WTC11 (cell line): ENCODE measurements around the gene ACTA2. TPM values are rescaled to one million over a fixed set of nuclear protein-coding genes. Genes with fewer than 3 reads are reported as not detected.

Source experiments
- ATAC-seq: fragments of 200-7000 bp; cut with Tn5 transposase; 2 replicates; pipeline ENCODE4 v1.10.0; 2021; ENCODE audit warnings: mild to moderate bottlenecking, moderate library complexity
- CTCF ChIA-PET: fragments of 300-600 bp; sonication (Branson Sonifier 250); formaldehyde crosslinking; loops from one replicate; lab custom pipeline; 2021; ENCODE audit warnings: antibody characterized with exemption; lab: Charles Lee
- POLR2A ChIA-PET: fragments of 350-600 bp; sonication (Branson Sonifier 250); formaldehyde crosslinking; loops from one replicate; lab custom pipeline; 2021; ENCODE audit warnings: antibody characterized with exemption; lab: Charles Lee
- DNase-seq: peaks from one replicate; pipeline ENCODE4 v3.0.0; 2021; ENCODE audit warnings: low spot score
- H3K27ac Mint-ChIP-seq: 2 replicates; pipeline ENCODE4 v1.8.0; 2021; ENCODE audit warnings: mixed read lengths
- H3K27me3 Mint-ChIP-seq: 2 replicates; pipeline ENCODE4 v1.8.0; 2021; ENCODE audit warnings: low read depth, mild to moderate bottlenecking, moderate library complexity, mixed read lengths
- H3K36me3 Mint-ChIP-seq: 2 replicates; pipeline ENCODE4 v1.8.0; 2021; ENCODE audit warnings: mixed read lengths
- H3K4me1 Mint-ChIP-seq: 2 replicates; pipeline ENCODE4 v1.8.0; 2022; ENCODE audit warnings: mixed read lengths
- H3K4me3 Mint-ChIP-seq: 2 replicates; pipeline ENCODE4 v1.8.0; 2021; ENCODE audit warnings: mild to moderate bottlenecking, moderate library complexity, mixed read lengths
- H3K9me3 Mint-ChIP-seq: 2 replicates; pipeline ENCODE4 v1.8.0; 2021; ENCODE audit warnings: mixed read lengths
- CREB1 ChIP-seq: sonication (generic); formaldehyde crosslinking; IDR thresholded peaks from 2 replicates; pipeline ENCODE4 v1.8.0; 2023; ENCODE audit warnings: mild to moderate bottlenecking, missing genetic modification reagents
- CREM ChIP-seq: sonication (generic); formaldehyde crosslinking; IDR thresholded peaks from 2 replicates; pipeline ENCODE4 v1.8.1; 2022; ENCODE audit warnings: mild to moderate bottlenecking, missing genetic modification reagents, moderate library complexity
- ELF4 ChIP-seq: sonication (generic); formaldehyde crosslinking; IDR thresholded peaks from 2 replicates; pipeline ENCODE4 v1.8.1; 2022; ENCODE audit warnings: low read depth, mild to moderate bottlenecking, moderate library complexity, missing genetic modification reagents
- ETV6 ChIP-seq: sonication (generic); formaldehyde crosslinking; IDR thresholded peaks from 2 replicates; pipeline ENCODE4 v1.8.1; 2022; ENCODE audit warnings: mild to moderate bottlenecking, missing genetic modification reagents
- GABPB1 ChIP-seq: sonication (generic); formaldehyde crosslinking; IDR thresholded peaks from 2 replicates; pipeline ENCODE4 v1.8.1; 2023; ENCODE audit warnings: mild to moderate bottlenecking, missing genetic modification reagents
- IRF2 ChIP-seq: sonication (generic); formaldehyde crosslinking; IDR thresholded peaks from 2 replicates; pipeline ENCODE4 v1.8.0; 2022; ENCODE audit warnings: low read depth, missing genetic modification reagents, borderline replicate concordance
- JAZF1 ChIP-seq: fragments of 250-450 bp; sonication (Bioruptor Pico); IDR thresholded peaks from 2 replicates; pipeline ENCODE4 v1.9.0; 2021; ENCODE audit warnings: moderate library complexity, mild to moderate bottlenecking, inconsistent platforms
- MAX ChIP-seq: sonication (generic); formaldehyde crosslinking; IDR thresholded peaks from 2 replicates; pipeline ENCODE4 v1.8.0; 2022; ENCODE audit warnings: mild to moderate bottlenecking, missing genetic modification reagents
- MXD4 ChIP-seq: fragments of 250-450 bp; sonication (Bioruptor Pico); IDR thresholded peaks from 2 replicates; pipeline ENCODE4 v1.8.0; 2021; ENCODE audit warnings: mild to moderate bottlenecking, moderate library complexity, borderline replicate concordance
- NR2C2 ChIP-seq: sonication (generic); formaldehyde crosslinking; IDR thresholded peaks from 2 replicates; pipeline ENCODE4 v1.8.0; 2022; ENCODE audit warnings: mild to moderate bottlenecking, missing genetic modification reagents
- SP1 ChIP-seq: sonication (generic); formaldehyde crosslinking; conservative IDR thresholded peaks from 2 replicates; pipeline ENCODE4 v1.8.1; 2022; ENCODE audit warnings: missing genetic modification reagents
- STAT6 ChIP-seq: sonication (generic); formaldehyde crosslinking; conservative IDR thresholded peaks from 2 replicates; pipeline ENCODE4 v1.8.1; 2023; ENCODE audit warnings: mild to moderate bottlenecking, low read depth, missing genetic modification reagents, moderate library complexity
- TCF7 ChIP-seq: sonication (generic); formaldehyde crosslinking; IDR thresholded peaks from 2 replicates; pipeline ENCODE4 v1.8.0; 2022; ENCODE audit warnings: mild to moderate bottlenecking, low read depth, missing genetic modification reagents, moderate library complexity
- TEAD1 ChIP-seq: sonication (generic); formaldehyde crosslinking; IDR thresholded peaks from 2 replicates; pipeline ENCODE4 v1.8.0; 2022; ENCODE audit warnings: mild to moderate bottlenecking, missing genetic modification reagents
- TEAD4 ChIP-seq: sonication (generic); formaldehyde crosslinking; IDR thresholded peaks from 2 replicates; pipeline ENCODE4 v1.8.0; 2022; ENCODE audit warnings: mild to moderate bottlenecking, missing genetic modification reagents
- TP53 ChIP-seq: sonication (generic); formaldehyde crosslinking; IDR thresholded peaks from 2 replicates; pipeline ENCODE4 v1.8.1; 2023; ENCODE audit warnings: mild to moderate bottlenecking, missing genetic modification reagents
- ZNF121 ChIP-seq: sonication (generic); formaldehyde crosslinking; IDR thresholded peaks from 2 replicates; pipeline ENCODE4 v1.8.0; 2023; ENCODE audit warnings: missing genetic modification reagents
- total RNA-seq: library from RNA; stranded (reverse); gene quantifications from 3 replicates; pipeline ENCODE4 v1.2.3, GENCODE V29; 2021
- TF ChIP-seq, protein P1 (sequence below): sonication (generic); formaldehyde crosslinking; IDR thresholded peaks from 2 replicates; pipeline ENCODE4 v1.8.1; 2023; ENCODE audit warnings: mild to moderate bottlenecking, missing genetic modification reagents, moderate library complexity
- TF ChIP-seq, protein P2 (sequence below): sonication (generic); formaldehyde crosslinking; IDR thresholded peaks from 2 replicates; pipeline ENCODE4 v1.8.1; 2023; ENCODE audit warnings: mild to moderate bottlenecking, missing genetic modification reagents, moderate library complexity
- TF ChIP-seq, protein P3 (sequence below): sonication (generic); formaldehyde crosslinking; IDR thresholded peaks from 2 replicates; pipeline ENCODE4 v1.8.0; 2023; ENCODE audit warnings: missing genetic modification reagents

Gene ACTA2
- total RNA-seq, 1 experiment from 2014 or later = 4.4 TPM

- TF ChIP-seq, protein P1, sequence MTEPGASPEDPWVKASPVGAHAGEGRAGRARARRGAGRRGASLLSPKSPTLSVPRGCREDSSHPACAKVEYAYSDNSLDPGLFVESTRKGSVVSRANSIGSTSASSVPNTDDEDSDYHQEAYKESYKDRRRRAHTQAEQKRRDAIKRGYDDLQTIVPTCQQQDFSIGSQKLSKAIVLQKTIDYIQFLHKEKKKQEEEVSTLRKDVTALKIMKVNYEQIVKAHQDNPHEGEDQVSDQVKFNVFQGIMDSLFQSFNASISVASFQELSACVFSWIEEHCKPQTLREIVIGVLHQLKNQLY (CRISPR knock-in tag) = no peak
- TF ChIP-seq ELF4 (CRISPR knock-in tag) = no peak
- TF ChIP-seq IRF2 (CRISPR knock-in tag) = no peak
- TF ChIP-seq TEAD1 (CRISPR knock-in tag) = no peak
- no peak for TF ChIP-seq CREM
Observed at GRCh38 chr10:88927416-88927690, 25.2 kb downstream of the ACTA2 start (continued).

DNA sequence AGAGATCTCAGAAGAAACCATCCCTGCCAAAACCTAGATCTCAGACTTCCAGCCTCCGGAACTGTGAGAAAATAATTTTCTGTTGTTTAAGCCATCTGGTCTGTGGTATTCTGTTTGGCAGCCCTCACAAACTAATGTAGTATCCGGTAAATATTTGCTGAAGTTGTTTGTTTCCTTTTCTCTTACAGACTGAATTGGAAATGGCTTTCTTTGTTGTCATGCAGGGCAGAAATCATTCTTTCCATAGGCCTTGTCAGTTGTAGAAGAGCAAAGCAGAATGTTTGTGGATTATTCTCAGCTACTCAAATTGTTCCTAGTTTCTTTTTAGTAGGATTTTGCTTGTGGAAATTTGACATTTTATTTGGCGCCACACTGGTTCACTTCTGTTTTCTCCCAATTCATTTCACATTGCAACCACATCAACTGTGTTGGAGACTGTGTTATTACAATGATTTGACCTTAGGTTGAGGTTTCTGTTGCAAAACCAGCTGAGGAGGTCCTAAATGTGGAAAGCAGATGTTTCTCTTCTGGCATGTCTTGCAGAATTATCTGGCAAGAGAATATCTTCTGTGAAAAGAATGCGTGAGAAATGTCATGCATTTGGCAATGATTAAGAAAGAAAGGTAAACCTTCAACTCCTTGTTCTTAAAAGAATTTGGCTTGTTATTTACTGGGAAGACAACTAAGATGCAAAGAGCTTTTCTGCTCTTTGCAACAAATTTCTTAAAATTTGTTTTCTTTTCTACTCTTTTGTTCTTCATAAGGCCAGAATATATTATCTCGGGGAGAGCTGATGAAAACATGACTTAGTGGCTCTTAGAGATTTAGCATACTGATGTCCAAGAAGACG is 25.8 kb downstream of the ACTA2 start:
- no peak for TF ChIP-seq NR2C2 (CRISPR knock-in tag)
- no peak for TF ChIP-seq TP53 (CRISPR knock-in tag)
- no peak for TF ChIP-seq ETV6 (CRISPR knock-in tag)
- no peak for TF ChIP-seq MAX (CRISPR knock-in tag)
- no peak for TF ChIP-seq GABPB1
- TF ChIP-seq SP1 (CRISPR knock-in tag) = no peak
- CTCF ChIA-PET = interaction anchor here (1.7 kb wide), 1 partner anchor 8 kb away, joined by 4 read pairs; no protein-coding TSS in a partner anchor
- POLR2A ChIA-PET = no interaction called here
- no peaks in the 10 kb centered on the region for H3K27me3 Mint-ChIP-seq
- H3K4me3 Mint-ChIP-seq = no peak overlapping the region
- no peak for DNase-seq
- H3K4me1 Mint-ChIP-seq = peaks cover 12% of the 10 kb centered on the region
- H3K27ac Mint-ChIP-seq = no peak overlapping the region
- ATAC-seq = no peak
- no peaks in the 10 kb centered on the region for H3K9me3 Mint-ChIP-seq
- H3K36me3 Mint-ChIP-seq = no peaks in the 10 kb centered on the region

- Mint-ChIP-seq H3K27ac (no peak overlapping the region), H3K36me3 (no peaks in the 10 kb centered on the region)
- DNase-seq = no peak
- TF ChIP-seq CREB1 (CRISPR knock-in tag) = no peak
- TF ChIP-seq STAT6 (CRISPR knock-in tag) = no peak
- TF ChIP-seq, all 79 proteins: peak for 0
- ChIA-PET CTCF (interaction anchor here (0.5 to 1.7 kb wide), 2 partner anchors 11 to 325 kb away, joined by 3 to 8 read pairs; no protein-coding TSS in a partner anchor), POLR2A (no interaction called here)
- Mint-ChIP-seq H3K9me3 (no peaks in the 10 kb centered on the region), H3K4me3 (no peak overlapping the region), H3K27me3 (no peaks in the 10 kb centered on the region), H3K4me1 (peaks cover 12% of the 10 kb centered on the region)
- no peak for ATAC-seq
Observed at GRCh38 chr10:88923520-88923919, 29.1 kb downstream of the ACTA2 start.

DNA sequence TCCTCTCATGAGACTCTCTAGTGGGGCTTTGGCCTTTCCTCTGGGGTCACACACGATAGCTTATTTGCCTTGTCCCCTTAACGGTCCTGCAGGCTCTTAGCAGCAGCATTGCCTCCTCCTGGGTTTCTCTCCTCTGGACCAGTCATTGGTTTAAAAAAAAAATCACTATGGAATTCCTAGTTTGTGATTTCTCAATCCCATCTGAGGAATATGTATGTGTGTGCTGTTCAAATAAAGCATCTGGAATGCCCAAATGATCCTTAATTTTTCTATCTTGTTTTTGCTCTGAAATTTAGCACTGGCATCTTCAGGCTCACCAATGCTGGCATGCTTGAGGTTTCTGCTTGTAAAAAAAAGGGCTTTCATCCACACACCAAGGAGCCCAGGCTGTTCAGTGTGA is 30.5 kb downstream of the ACTA2 start:
- ChIA-PET CTCF (interaction anchor here (1.5 to 2.6 kb wide), 2 partner anchors 12 to 65 kb away, joined by 3 to 13 read pairs; no protein-coding TSS in a partner anchor), POLR2A (no interaction called here)
- Mint-ChIP-seq H3K4me1 (peaks cover 9% of the 10 kb centered on the region), H3K27me3 (no peaks in the 10 kb centered on the region), H3K4me3 (no peak overlapping the region), H3K27ac (no peak overlapping the region), H3K9me3 (no peaks in the 10 kb centered on the region), H3K36me3 (no peaks in the 10 kb centered on the region)
- no peak for DNase-seq
- ATAC-seq = no peak
- TF ChIP-seq TEAD4 (no peak), MXD4 (CRISPR knock-in tag) (no peak), JAZF1 (CRISPR knock-in tag) (no peak), TCF7 (no peak), ZNF121 (CRISPR knock-in tag) (no peak)
- TF ChIP-seq, protein P2, sequence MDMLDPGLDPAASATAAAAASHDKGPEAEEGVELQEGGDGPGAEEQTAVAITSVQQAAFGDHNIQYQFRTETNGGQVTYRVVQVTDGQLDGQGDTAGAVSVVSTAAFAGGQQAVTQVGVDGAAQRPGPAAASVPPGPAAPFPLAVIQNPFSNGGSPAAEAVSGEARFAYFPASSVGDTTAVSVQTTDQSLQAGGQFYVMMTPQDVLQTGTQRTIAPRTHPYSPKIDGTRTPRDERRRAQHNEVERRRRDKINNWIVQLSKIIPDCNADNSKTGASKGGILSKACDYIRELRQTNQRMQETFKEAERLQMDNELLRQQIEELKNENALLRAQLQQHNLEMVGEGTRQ (CRISPR knock-in tag) = no peak
- TF ChIP-seq, protein P3, sequence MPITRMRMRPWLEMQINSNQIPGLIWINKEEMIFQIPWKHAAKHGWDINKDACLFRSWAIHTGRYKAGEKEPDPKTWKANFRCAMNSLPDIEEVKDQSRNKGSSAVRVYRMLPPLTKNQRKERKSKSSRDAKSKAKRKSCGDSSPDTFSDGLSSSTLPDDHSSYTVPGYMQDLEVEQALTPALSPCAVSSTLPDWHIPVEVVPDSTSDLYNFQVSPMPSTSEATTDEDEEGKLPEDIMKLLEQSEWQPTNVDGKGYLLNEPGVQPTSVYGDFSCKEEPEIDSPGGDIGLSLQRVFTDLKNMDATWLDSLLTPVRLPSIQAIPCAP = no peak
